B cell (primary cell): ENCODE data around the gene XPC. TPM values are rescaled to one million over a fixed set of nuclear protein-coding genes. Genes with fewer than 3 reads are reported as not detected.

Experiments used
- ATAC-seq: fragments of 200-7000 bp; cut with Tn5 transposase; one replicate; pipeline ENCODE4 v1.10.0; 2021; ENCODE audit warnings: low read depth, mild to moderate bottlenecking, moderate number of reproducible peaks, moderate library complexity
- CTCF ChIA-PET: fragments of 350-600 bp; sonication (Branson Sonifier 250); formaldehyde crosslinking; loops from one replicate; lab custom pipeline; 2021; ENCODE audit warnings: antibody characterized with exemption, inconsistent platforms; lab: Charles Lee
- POLR2A ChIA-PET: fragments of 350-600 bp; sonication (Branson Sonifier 250); formaldehyde crosslinking; loops from one replicate; lab custom pipeline; 2021; ENCODE audit warnings: antibody characterized with exemption; lab: Charles Lee
- DNase-seq: peaks from one replicate; pipeline ENCODE4 v3.0.0; 2013
- H2AFZ ChIP-seq: 2 replicates; pipeline ENCODE4 v1.6.1; 2012; ENCODE audit warnings: mild to moderate bottlenecking, low read depth, low read length; ENCODE audit not compliant: insufficient read depth, poor library complexity, severe bottlenecking
- H3K27ac ChIP-seq, 2 donors: 1 replicate in 1 of 2; 2 replicates in 1 of 2; pipeline ENCODE4 v1.5.1; 2012 to 2013; ENCODE audit warnings: low read length in 2 of 2, mild to moderate bottlenecking in 2 of 2, moderate library complexity in 1 of 2
- H3K27me3 ChIP-seq, 4 experiments: fragments of 200-600 bp in 1 of 4; sonication (generic) in 1 of 4; replicated peaks in 1 of 4; 1 replicate in 2 of 4; 2 replicates in 2 of 4; pipeline versions ENCODE4 v1.6.1 to v1.7.0; 2013 to 2016; ENCODE audit warnings: low read length in 3 of 4, mild to moderate bottlenecking in 2 of 4, mixed read lengths in 1 of 4, moderate library complexity in 1 of 4; ENCODE audit not compliant: insufficient read depth in 4 of 4, control insufficient read depth in 3 of 4; ENCODE audit errors: control extremely low read depth in 1 of 4
- H3K36me3 ChIP-seq, 2 experiments: replicated peaks in 1 of 2; 1 replicate in 1 of 2; 2 replicates in 1 of 2; pipeline versions ENCODE4 v1.6.1 to v1.7.1; 2013; ENCODE audit warnings: low read length in 1 of 2; ENCODE audit not compliant: insufficient read depth in 2 of 2, control insufficient read depth in 1 of 2; ENCODE audit errors: control extremely low read depth in 1 of 2, extremely low read depth in 1 of 2
- H3K4me1 ChIP-seq, 2 donors: fragments of 200-600 bp in 1 of 2; sonication (generic) in 1 of 2; 1 replicate in 1 of 2; 2 replicates in 1 of 2; pipeline versions ENCODE4 v1.5.1 to v1.6.1; 2013 to 2017; ENCODE audit warnings: low read length in 2 of 2; ENCODE audit not compliant: control insufficient read depth in 2 of 2, insufficient read depth in 2 of 2
- H3K4me2 ChIP-seq: replicated peaks from 2 replicates; pipeline ENCODE3; 2012; ENCODE audit warnings: mild to moderate bottlenecking, low read depth, low read length; ENCODE audit not compliant: poor library complexity, severe bottlenecking
- H3K4me3 ChIP-seq, 5 experiments: fragments of 200-600 bp in 1 of 5; sonication (generic) in 1 of 5; 1 replicate in 3 of 5; 2 replicates in 2 of 5; pipeline versions ENCODE4 v1.5.1 to v1.7.0; 2011 to 2016; ENCODE audit warnings: low read length in 4 of 5, mild to moderate bottlenecking in 4 of 5, low read depth in 2 of 5, control low read depth in 1 of 5, moderate library complexity in 1 of 5; ENCODE audit not compliant: insufficient read depth in 1 of 5; ENCODE audit errors: control extremely low read depth in 1 of 5, extremely low read depth in 1 of 5
- H3K79me2 ChIP-seq: fragments of 200-600 bp; sonication (generic); one replicate; pipeline ENCODE4 v1.6.0; 2016; ENCODE audit warnings: low read length; ENCODE audit not compliant: control insufficient read depth, insufficient read depth
- H3K9ac ChIP-seq: fragments of 200-600 bp; sonication (generic); 2 replicates; pipeline ENCODE4 v1.6.1; 2017; ENCODE audit warnings: mild to moderate bottlenecking, low read length, moderate library complexity
- H3K9me3 ChIP-seq, 3 donors: one replicate each; pipeline versions ENCODE4 v1.6.1 to v1.7.1; 2013; ENCODE audit warnings: low read length in 2 of 3; ENCODE audit not compliant: control insufficient read depth in 2 of 3, insufficient read depth in 1 of 3; ENCODE audit errors: control extremely low read depth in 1 of 3
- H4K20me1 ChIP-seq: 2 replicates; pipeline ENCODE4 v1.6.0; 2012; ENCODE audit warnings: mild to moderate bottlenecking, low read length; ENCODE audit not compliant: insufficient read depth, control insufficient read depth, poor library complexity, severe bottlenecking
- H3K27ac Mint-ChIP-seq: one replicate; pipeline ENCODE4 v1.8.0; 2021; ENCODE audit warnings: mixed read lengths
- H3K27me3 Mint-ChIP-seq: one replicate; pipeline ENCODE4 v1.8.0; 2021; ENCODE audit warnings: mixed read lengths
- H3K4me1 Mint-ChIP-seq: one replicate; pipeline ENCODE4 v1.8.0; 2021; ENCODE audit warnings: mixed read lengths
- H3K4me3 Mint-ChIP-seq: one replicate; pipeline ENCODE4 v1.8.0; 2021; ENCODE audit warnings: mixed read lengths
- H3K9me3 Mint-ChIP-seq: one replicate; pipeline ENCODE4 v1.8.0; 2022; ENCODE audit warnings: mixed read lengths; ENCODE audit not compliant: insufficient read depth
- EZH2 ChIP-seq: IDR thresholded peaks from 2 replicates; pipeline ENCODE4 v1.6.1; 2012; ENCODE audit warnings: borderline replicate concordance, low read depth, mild to moderate bottlenecking, moderate library complexity, low read length; ENCODE audit not compliant: insufficient read depth, poor library complexity, severe bottlenecking
- WGBS: methylation state at CpG from one replicate; pipeline ENCODE4 v1.1.5; 2013; ENCODE audit warnings: missing lambda C conversion rate; ENCODE audit not compliant: insufficient coverage; 5-methylcytosine and 5-hydroxymethylcytosine counted together
- intact Hi-C: fragments of 100-400 bp; cut with micrococcal nuclease; formaldehyde crosslinking; loops from one replicate; pipeline ENCODE4 v1.10.0; 2022
- polyA plus RNA-seq: library from polyadenylated mRNA; depleted of rRNA; stranded (reverse); fragments of >200 nt; gene quantifications from 2 replicates; pipeline ENCODE4 v1.2.3, GENCODE V29; 2012
- total RNA-seq, 2 donors: library from RNA; stranded (reverse); fragments of 120-200 nt in 1 of 2; gene quantifications; 1 replicate in 1 of 2; 2 replicates in 1 of 2; pipeline versions ENCODE4 v1.2.3 to v1.2.4, GENCODE V29; 2013 to 2022
- TF ChIP-seq, protein P1 (sequence below): fragments of 200-600 bp; IDR thresholded peaks from one replicate; pipeline ENCODE4 v1.8.0; 2022; ENCODE audit warnings: antibody characterized with exemption, mild to moderate bottlenecking

The XPC gene
- total and polyA plus RNA-seq, 2 donors (not counting 1 experiment from before 2014, with no cell fraction given): 22.5 to 67.6 TPM

DNA sequence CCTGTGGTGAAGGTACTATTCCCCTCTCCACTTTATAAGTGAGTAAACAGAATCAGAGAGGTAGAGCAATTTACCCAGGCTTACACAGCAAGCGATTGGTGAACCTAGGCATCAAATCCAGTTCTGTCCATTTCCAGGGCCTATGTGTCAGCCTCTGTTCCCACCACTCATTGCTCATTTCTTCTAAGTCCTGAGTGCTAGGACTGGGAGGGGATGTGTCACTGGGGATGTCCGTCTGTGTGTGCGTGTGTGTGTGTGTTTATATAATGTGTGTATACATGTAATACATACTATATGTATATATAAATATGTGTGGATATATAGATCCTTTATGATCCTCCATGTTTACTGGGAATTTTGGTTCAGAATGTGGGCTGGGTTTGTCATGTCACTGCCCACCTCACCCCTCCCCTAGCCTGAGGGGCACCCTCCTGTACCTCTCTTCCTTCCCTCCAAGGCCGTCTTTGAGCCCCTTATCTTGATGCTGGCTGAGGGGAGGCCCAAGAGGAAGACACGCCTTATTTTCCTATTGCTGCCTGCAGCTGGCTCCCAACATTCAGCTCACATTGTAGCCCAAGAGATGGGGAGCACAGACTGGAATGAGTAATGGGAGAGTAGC is 51.4 kb downstream of the XPC start:
- Histone ChIP-seq H3K36me3 (peaks cover 0 to 28% of the 10 kb centered on the region in 2 experiments), H3K4me1 (peaks cover 24 to 32% of the 10 kb centered on the region in 2 donors), H4K20me1 (peaks cover 31% of the 10 kb centered on the region), H2AFZ (no peak overlapping the region), H3K27me3 (no peaks in the 10 kb centered on the region), H3K79me2 (peaks cover 66% of the 10 kb centered on the region), H3K9me3 (no peaks in the 10 kb centered on the region), H3K4me3 (no peak overlapping the region), H3K9ac (no peak overlapping the region), H3K27ac (no peak overlapping the region), H3K4me2 (no peak overlapping the region)
- no peak for ATAC-seq
- POLR2A ChIA-PET: no interaction called here
- H3K9me3 Mint-ChIP-seq: no peaks in the 10 kb centered on the region
- no peaks in the 10 kb centered on the region for H3K27me3 Mint-ChIP-seq
- TF ChIP-seq, protein P1, sequence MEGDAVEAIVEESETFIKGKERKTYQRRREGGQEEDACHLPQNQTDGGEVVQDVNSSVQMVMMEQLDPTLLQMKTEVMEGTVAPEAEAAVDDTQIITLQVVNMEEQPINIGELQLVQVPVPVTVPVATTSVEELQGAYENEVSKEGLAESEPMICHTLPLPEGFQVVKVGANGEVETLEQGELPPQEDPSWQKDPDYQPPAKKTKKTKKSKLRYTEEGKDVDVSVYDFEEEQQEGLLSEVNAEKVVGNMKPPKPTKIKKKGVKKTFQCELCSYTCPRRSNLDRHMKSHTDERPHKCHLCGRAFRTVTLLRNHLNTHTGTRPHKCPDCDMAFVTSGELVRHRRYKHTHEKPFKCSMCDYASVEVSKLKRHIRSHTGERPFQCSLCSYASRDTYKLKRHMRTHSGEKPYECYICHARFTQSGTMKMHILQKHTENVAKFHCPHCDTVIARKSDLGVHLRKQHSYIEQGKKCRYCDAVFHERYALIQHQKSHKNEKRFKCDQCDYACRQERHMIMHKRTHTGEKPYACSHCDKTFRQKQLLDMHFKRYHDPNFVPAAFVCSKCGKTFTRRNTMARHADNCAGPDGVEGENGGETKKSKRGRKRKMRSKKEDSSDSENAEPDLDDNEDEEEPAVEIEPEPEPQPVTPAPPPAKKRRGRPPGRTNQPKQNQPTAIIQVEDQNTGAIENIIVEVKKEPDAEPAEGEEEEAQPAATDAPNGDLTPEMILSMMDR: no peak
- TF ChIP-seq EZH2: no peak
- H3K4me3 Mint-ChIP-seq: peak overlapping the region; percentile 97
- intact Hi-C loops: loop anchor here (10.0 kb wide), 1 partner anchor 1478 kb away; the partner anchor contains the start of genes BTD and HACL1
- H3K27ac Mint-ChIP-seq: no peak overlapping the region
- DNase-seq: peak; percentile 4
- CTCF ChIA-PET: no interaction called here
- WGBS: no CpG with 5 or more reads among the region's 5 CpGs
- H3K4me1 Mint-ChIP-seq: peaks cover 45% of the 10 kb centered on the region
